NCI-H510A treated with DMSO at 0.1 percent for 48 hours (cell line): ENCODE data around the gene EFHC2.
"Not testable (repeated sequence)": the region's sequence is repeated elsewhere in the genome, so short reads cannot be mapped to it uniquely, and the experiment has no call there.

ENCODE experiments used
- DNase-seq: peaks from one replicate; lab custom pipeline; 2025; lab: John Stamatoyannopoulos, UW

The EFHC2 gene

DNA sequence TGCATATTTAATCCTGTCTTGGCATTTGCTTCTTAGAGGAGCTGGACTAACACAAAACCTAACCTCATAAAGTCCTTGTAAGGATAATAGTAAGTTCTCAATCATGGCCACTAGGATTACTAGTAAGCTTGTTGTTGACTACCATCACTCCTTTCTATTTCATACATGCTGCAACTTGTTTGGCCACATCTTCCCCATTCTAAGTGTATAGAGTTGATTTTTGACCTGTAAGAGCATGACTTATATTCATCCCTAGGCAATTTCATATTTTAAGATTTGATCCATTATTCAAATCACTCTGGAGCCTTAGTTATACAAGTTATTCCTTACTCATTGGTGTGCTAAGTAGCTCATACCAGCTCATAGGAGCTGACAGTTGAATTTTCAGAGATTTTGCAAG is 109.4 kb downstream of the EFHC2 start:
- DNase-seq = no peak

DNA sequence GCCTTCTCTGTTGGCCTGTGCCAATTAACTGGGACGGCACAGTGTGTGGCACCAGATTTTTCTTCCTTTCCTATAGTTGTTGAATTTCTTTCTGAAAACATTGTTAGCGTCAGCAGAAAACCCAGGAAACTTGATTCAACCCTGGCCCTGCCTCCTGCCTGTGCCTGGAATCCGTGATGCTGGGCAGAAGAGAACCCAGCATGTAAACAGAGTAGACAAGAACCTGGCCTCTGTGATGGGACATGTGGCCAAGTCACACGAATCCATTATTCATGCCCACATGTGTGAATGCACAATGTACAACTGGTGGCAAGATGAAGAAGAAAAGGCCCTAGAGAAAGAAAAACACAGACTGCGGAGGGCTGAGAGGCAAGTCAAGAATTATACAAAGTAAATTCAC is 111.4 kb downstream of the EFHC2 start:
- DNase-seq = no peak

DNA sequence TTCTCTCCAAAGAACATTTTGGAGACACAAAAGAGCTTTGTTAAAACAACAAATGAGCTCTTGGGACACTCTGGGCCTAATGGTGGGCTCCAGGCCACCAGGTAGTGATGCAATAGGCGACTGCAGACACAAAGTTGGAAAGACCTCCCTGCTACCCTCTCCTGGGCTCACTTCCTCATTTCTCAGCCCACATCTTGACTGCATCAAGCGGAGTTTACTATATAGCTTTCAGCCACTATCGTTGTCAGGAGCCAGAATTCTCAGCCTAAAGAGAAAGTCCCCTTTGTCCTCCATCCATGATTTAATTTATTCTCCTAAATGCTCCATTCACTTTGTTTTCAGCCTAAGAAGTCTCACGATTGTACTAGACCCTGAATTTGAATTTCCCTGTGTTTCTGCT is 114.9 kb downstream of the EFHC2 start:
- DNase-seq = no peak

DNA sequence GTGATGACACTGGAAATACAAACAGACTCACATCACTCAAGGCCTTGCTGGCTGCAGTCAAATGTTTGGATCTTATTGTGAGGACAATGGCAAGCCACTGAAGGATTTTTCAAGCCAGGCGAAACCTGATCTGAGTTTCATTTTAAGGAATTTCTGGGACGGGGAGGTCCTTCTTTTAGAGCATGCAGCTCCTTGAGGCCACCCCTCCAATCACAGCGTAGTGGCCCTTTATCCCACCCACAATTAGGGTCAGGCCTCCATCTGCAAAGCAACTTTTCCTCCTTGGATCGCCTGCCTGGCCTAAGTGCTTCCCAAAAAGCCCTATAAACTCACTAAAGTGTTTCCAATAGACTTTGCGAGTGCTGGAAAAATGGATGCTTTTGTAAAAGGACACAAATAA is 115.5 kb downstream of the EFHC2 start:
- DNase-seq = no peak

DNA sequence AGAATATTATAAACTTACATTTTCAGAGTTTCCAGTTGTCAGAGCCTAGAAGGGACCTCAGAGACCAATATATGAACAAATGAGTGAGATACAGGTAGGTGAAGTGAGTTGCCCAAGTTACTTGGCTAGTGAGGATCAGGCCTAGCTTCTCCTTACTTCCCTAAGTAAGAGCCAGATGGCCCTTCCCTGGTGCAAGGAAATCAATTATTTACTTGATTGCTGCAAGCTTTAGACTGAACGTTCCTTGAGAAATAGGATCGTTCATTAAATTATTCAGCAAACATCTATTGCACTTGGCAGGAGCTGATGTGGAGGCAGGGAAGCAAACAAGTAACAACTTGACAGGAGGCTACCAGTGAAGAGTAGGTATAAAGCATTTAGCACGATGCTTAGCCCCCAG is 117.8 kb downstream of the EFHC2 start:
- DNase-seq = no peak

DNA sequence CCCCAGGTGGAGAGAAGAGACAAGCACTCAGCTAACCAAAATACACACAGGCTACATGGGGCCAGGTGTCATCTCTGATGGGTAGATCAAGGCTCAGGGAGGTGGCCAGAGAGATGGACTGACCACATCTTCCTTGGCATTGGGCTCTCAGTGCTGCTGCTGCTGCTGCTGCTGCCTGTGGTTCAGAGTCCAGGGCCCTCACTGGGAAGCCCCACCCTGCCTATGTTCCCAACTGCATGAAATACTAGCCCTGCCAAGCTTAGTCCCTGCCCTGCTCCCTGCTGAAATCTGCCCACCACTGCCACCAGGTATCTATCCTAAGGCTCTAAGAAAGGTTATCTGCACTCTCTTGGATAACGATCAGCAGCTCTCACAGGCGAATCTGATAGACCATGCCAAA is 118.7 kb downstream of the EFHC2 start:
- no peak for DNase-seq

DNA sequence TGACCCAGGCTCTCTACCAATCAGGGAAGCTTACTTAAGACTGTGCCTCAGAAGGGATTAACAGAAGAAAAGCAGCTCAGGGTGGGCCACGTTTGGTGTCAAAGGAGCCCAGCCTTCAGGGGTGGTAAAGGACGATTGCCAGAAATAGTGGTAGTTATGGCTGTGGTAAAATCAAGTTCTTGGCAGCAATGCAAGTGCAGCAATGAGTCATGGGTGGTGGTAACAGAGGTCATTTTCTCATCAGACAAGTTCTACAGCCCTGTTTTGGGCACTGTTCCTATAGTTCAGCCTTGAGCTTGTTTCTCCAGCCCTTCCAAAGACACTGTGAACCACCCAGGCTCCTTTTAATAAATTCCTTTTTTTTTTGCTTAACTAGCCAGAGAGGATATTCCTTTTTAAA is 120.3 kb downstream of the EFHC2 start:
- no peak for DNase-seq

DNA sequence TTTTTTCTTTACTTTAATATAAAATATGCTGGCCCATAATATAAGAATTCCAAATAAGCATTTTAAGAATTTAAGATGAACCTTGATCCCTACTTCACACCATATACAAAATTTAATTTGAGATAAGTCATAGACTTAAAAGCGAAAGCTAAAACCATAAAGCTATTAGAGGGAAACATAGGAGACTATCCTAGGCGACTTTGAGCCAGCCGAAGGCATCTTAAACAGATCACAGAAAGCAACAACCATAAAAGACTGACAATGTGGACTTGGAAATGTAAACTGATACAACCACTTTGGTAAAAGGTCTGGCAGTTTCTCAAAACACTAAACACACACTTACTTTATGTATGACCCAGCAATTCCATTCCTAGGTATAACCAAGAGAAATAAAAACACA is 125.0 kb downstream of the EFHC2 start:
- DNase-seq = no peak

DNA sequence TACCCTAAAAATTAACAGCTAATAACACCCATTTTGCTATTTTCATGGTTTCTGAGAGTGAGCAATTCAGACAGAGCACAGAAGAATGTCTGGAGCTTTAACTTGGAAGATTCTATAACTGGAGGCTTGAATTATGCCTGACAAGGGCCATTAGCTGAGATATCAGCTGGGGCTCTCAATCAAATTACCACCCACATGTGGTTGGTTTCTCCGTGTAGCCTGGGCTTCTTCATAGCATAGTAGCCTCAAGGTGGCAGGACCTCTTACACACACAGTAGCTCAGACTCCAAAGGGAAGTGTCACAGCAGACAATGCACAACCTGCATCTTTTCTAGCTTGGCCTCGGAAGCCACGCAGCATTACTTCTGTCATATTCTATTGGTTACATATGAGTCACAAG is 127.3 kb downstream of the EFHC2 start:
- no peak for DNase-seq

DNA sequence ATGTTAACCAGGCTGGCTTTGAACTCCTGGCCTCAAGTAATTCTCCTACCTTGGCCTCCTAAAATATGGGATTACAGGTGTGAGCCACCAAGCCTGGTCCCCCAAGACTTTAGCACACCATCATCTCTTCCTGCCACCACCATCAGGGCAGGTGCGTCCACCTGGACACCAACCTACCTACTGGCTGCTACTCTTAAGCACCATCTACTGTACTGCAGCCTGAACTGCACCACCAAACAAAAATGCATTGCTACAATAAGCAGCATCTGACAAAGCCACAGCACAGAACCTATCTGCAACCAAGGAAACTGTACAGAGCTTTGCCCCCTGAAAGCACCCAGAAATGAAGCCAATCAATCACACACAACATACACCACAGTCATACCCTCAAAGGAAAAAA is 139.7 kb downstream of the EFHC2 start:
- no peak for DNase-seq

DNA sequence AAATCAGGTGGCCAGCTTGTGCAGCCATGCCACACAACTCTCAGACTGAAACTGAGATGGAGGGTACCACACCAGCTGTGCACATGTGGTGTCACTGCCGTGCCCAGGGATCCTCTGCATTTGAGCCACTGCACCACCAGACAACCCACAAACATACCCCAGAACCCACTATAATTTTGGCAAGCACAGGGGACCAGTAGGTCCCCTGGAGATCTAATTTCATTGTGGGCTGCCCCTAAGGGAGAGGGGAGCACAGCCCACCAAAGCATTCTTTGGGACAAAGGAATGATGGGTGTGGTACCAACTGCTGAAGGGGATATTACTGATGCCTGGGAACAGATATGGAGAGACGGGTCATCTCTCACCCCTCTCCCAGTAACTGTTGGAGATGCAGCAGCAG is 140.9 kb downstream of the EFHC2 start:
- no peak for DNase-seq

DNA sequence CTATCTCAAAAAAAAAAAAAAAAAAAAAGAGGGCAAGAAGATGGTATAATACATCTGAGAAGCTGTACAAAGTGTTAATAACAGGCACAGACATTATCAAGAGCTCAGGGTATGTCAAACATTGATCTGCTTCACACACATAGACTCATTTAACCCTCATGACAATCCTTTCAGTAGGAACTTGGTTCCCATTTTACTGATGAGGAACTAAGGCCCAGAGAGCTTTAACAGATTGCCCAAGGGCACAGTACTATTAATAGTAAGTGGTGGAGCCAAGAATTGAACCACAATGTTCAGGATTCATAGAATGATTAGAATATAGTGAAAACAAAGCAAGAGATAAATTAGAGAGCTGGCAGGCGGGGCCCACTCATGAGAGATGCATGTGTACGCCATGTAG is 154.4 kb downstream of the EFHC2 start:
- DNase-seq = no peak

DNA sequence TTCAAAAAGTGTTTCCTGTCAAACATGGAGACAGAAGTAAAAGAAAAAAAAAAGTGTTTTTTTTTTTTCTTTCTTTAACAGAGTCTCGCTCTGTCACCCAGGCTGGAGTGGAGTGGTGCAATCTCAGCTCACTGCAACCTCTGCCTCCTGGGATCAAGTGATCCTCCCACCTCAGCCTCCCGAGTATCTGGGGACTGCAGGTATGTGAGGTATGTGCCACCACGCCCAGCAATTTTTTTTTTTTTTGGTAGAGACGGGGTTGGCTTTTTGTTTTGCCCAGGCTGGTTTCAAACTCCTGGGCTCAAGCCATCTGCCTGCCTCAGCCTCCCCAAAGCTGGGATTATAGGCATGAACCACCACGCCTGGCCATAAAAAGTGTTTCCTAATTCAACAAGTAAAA is 155.6 kb downstream of the EFHC2 start:
- DNase-seq = not testable (repeated sequence)

DNA sequence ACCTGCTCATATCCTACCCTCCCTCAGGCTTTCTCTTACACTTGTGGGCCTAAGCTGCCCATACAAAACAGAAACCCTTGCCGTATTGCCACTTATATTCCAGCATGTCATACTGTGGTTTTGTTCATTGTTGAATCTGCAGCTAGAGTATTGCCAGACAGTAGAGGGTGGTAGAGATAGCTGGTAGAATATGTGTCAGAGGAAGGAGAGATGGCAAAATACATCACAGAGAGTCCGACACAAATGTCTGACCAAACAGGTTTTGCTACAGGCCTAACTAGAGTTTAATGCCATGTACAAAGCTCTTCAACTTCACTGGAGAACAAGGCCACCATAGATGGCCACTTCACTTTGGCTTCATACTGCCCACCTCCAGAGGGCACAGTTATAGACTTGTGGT is 160.1 kb downstream of the EFHC2 start:
- DNase-seq = peak; percentile 38

DNA sequence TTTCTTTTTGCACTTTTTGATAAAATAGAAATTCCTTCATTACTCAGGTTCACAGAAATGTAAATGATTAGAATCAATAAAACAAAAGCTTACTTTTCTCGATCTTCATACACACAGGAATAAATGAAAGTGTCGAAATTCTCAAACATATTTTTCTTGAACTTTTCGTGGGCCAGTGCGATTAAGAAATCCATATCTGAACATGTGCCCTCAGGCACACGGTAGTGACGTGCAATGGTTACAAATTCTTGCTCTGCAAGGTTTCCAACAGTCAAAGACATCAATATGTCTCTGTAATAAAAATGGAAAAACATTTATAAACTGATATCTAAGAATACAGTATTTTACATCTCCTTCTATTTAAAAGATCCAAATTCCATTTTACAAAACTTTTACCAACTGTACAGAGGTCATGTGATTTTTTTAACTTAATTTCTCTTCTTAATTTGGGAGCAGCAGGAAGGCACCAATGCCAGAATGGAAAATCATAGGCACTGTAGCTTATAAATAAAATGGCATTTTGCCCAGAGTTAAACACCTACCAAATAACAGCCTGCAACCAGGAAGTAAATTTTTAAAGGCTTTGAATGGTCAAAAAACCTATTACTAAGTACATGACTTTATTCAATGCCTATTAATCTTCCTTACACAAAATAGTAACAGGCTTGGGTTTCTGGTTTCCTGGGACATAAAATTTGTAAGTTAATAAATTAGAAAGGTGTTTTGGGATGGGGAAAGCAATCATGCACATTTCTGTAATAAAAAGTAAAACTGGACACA is 165.0 kb downstream of the EFHC2 start:
- DNase-seq = no peak

DNA sequence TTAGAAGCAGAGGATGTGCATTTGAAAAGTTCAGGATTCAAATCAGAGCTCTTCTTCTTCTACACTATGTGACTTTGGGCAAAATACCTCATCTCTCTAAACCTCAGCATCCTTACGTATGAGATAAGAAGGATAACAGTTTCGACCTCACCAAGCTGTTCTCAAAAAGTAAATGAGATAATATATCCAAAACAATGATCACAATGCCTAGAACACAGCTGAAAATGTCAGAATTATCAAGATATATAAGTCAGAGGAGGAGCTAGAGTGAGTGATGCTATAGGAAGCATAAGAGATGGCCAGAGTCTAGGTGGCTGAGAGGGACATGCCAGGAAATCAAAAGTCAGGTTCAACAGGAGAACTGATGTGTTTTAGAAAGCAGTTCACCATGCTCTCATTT is 168.0 kb downstream of the EFHC2 start:
- no peak for DNase-seq

DNA sequence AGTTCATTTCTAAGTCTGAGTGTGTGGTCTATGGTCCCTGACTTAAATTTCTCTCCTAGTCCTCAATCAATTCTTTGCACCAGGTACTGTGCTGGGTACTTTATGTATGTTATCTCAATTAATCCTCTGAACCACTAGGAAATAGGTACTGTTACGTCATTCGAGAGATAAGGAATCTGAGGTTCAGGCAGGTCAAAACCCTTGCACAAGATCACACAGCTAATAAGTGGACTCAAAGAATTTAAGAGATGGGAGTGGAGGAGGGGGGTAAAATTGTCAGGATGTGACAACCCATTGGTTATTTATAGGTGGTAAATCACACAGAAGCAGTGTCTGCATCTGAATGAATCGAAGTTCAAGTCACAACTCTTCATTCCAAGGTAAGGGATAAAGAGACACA is 169.4 kb downstream of the EFHC2 start:
- no peak for DNase-seq

DNA sequence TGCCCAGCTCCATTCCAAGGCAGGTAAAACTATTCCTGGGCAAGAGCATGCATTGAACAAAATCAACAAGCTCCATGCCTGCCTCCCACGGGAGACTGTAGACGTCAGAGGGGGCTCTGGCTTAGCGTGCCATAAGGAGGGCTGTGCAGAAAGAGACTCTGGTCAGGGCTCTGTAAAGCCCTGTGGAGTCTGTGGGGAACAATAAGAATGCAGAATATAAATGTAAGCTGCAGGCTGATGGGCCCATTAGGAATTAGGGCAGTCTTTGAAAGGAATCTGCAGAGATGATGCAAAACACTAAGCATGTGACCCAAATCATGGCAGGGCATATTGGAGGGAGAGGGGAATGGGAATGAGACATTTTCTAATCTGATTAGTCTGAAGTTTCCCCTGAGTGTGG is 170.3 kb downstream of the EFHC2 start:
- DNase-seq = no peak

DNA sequence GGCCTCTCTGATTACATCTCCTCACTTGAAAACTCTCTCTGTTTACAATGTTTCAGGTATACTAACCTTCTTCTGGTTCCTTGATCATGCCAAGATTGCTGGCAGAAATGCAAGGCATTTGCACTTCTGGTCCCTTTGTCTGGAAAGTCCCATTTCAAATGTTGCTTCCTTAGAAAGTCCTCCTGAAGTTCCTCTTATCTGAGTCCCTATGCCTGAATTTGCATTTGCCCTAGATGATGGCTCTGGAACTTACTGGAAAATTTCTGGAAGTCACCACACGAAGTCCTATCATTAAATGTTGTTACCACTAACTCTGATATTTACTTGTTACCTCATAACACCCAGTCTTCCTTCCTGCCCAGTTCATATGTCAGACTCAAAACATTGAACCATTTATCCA is 176.4 kb downstream of the EFHC2 start:
- DNase-seq = no peak

DNA sequence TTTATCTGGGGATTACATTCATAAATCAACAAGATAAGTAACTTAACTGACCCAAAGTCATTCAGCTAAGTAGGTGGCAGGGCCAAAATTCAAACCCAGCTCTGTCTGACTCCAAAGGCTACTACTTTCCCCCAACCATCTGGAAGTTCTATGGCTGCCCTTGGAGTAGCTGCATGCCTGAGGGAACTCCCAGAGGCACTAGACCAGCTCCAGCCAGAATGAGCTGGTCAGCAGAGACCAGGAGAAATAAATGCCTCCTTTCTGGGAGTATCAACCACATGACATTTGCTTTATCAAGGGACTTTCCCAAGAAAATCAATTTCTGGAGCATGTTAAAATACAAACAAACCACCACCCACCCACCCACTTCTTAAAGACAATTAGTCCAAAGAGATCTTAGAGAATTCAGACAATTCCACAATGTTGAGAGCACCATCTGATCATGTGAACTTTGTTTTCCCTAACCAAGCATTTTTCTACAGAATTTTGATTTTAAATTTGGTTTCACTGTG is 180.5 kb downstream of the EFHC2 start:
- DNase-seq = no peak

DNA sequence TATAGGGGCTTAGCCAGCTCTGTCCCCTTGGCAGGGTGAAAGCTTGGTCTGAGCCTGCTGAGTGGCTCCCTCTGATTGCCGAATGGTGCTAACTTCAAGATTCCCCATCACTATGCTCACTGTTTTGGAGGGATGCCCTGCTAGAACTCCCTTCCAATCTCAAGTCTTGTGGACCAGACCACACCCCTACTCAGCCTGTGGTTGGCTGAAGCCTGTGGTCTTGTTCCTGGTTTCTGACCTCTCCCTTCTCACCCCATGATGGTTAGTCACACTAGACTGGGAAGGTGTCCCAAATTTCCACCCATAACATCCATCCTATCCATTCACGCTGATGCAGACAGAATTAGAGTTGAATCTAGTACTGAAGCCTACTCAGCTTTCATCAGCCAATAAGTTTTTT is 185.6 kb downstream of the EFHC2 start:
- DNase-seq = no peak

DNA sequence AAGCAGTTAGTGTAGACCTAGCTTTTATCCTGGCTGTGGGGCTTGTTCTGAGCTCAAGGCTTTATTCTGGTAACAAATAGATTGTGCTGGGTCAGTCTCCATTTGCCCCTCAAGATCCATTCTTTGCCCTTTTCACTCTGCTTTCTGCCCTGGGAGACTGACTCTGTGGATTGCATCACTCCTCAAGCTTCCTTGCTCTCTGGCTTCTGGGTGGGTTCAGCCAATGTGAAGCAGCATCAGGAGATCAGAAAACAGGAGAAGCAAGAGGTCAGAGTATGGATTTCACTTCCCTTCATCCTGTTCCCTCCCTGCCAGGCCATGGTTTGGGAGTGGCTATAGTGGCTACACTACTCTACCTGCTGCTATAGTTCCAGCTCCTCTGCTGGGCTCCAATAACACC is 186.2 kb downstream of the EFHC2 start:
- DNase-seq = no peak

DNA sequence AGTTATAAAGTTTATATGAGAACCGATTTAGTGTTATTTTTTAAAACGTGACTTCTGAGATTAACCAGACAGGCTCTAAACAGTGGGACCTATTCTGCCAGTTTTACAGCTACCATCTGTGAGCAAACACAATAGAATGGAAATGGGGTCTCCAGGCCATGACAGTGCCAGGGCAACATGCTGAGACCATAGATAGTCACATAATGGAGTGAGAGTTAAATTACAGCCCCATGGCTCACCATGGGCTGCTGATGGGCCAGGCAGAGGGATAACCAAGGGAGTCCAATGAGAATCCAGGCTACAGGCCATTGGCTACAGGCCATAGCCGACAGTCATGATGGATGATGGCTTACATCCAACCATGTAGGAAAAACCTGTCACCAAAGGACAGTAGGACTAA is 186.7 kb downstream of the EFHC2 start:
- no peak for DNase-seq

DNA sequence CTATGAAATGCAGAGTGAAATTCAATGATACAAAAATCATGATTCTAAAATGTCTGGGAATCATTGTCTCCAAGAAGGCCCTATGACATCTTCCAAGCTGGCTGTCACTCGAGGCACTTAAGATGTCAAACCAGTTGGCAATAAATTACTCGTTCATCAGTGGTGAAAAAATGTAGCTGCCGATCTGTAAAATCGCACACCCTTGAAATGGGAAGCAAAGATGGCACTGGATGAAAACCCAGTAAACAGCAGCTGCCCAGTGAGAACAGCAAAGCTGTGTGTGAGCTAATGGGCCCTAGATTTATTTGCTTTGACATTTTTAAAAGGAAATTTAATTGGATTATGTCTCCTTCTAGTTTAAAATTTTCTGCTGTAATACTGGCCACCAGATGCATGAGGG is 188.3 kb downstream of the EFHC2 start:
- no peak for DNase-seq
